Fibroblast of lung (primary cell): ENCODE measurements around the gene PNPLA7. TPM values are rescaled to one million over a fixed set of nuclear protein-coding genes. Genes with fewer than 3 reads are reported as not detected.

Source experiments
- DNase-seq, 2 donors: peaks; one replicate each; pipeline versions ENCODE4 v3.0.0 to v3.0.0-alpha.2; 2010; ENCODE audit warnings: low read depth in 2 of 2
- H2AFZ ChIP-seq: 2 replicates; pipeline ENCODE4 v1.5.1; 2012; ENCODE audit warnings: low read length, control low read depth, inconsistent platforms
- H3K27ac ChIP-seq: 2 replicates; pipeline ENCODE4 v1.5.1; 2011; ENCODE audit warnings: low read length, control low read depth; ENCODE audit not compliant: insufficient read depth
- H3K27me3 ChIP-seq: 2 replicates; pipeline ENCODE4 v1.5.1; 2011; ENCODE audit warnings: mild to moderate bottlenecking, low read length; ENCODE audit not compliant: control insufficient read depth, insufficient read depth
- H3K36me3 ChIP-seq: 2 replicates; pipeline ENCODE4 v1.5.1; 2011; ENCODE audit warnings: low read length; ENCODE audit not compliant: control insufficient read depth, insufficient read depth
- H3K4me1 ChIP-seq: 2 replicates; pipeline ENCODE4 v1.5.1; 2011; ENCODE audit warnings: low read length; ENCODE audit not compliant: control insufficient read depth, insufficient read depth; ENCODE audit errors: extremely low read depth
- H3K4me2 ChIP-seq: 2 replicates; pipeline ENCODE4 v1.5.1; 2011; ENCODE audit warnings: low read length, control low read depth; ENCODE audit not compliant: insufficient read depth; ENCODE audit errors: extremely low read depth
- H3K4me3 ChIP-seq, 4 experiments: fragments of 200-600 bp in 1 of 4; sonication (generic) in 1 of 4; replicated peaks in 1 of 4; 2 replicates each; pipeline ENCODE4 v1.5.1; 2011 to 2016; ENCODE audit warnings: low read length in 4 of 4, low read depth in 3 of 4, mild to moderate bottlenecking in 3 of 4, control low read depth in 2 of 4, inconsistent platforms in 1 of 4, mixed read lengths in 1 of 4; ENCODE audit not compliant: insufficient read depth in 1 of 4; ENCODE audit errors: control extremely low read depth in 1 of 4
- H3K79me2 ChIP-seq: 2 replicates; pipeline ENCODE4 v1.5.1; 2012; ENCODE audit warnings: mild to moderate bottlenecking, low read length, inconsistent platforms; ENCODE audit not compliant: control insufficient read depth, insufficient read depth
- H3K9ac ChIP-seq: 2 replicates; pipeline ENCODE4 v1.5.1; 2011; ENCODE audit warnings: mild to moderate bottlenecking, low read length, control low read depth; ENCODE audit not compliant: insufficient read depth
- H3K9me3 ChIP-seq: 2 replicates; pipeline ENCODE4 v1.5.1; 2012; ENCODE audit warnings: low read depth, low read length; ENCODE audit not compliant: control insufficient read depth, insufficient read depth
- H4K20me1 ChIP-seq: 2 replicates; pipeline ENCODE4 v1.5.1; 2011; ENCODE audit warnings: low read length; ENCODE audit not compliant: control insufficient read depth, insufficient read depth; ENCODE audit errors: extremely low read depth
- EZH2 ChIP-seq: IDR thresholded peaks from 2 replicates; pipeline ENCODE4 v1.5.1; 2012; ENCODE audit warnings: low read length, control low read depth, mild to moderate bottlenecking; ENCODE audit errors: missing control alignments
- polyA plus RNA-seq, 2 donors: library from polyadenylated mRNA; depleted of rRNA in 1 of 2; stranded (reverse) in 1 of 2; unstranded in 1 of 2; fragments of >200 nt; gene quantifications; 2 replicates each; pipeline ENCODE4 v1.2.1, GENCODE V29; 2011 to 2012; ENCODE audit warnings: missing spikeins in 1 of 2
- total RNA-seq: library from RNA; depleted of rRNA; stranded (reverse); fragments of >200 nt; gene quantifications from 2 replicates; pipeline ENCODE4 v1.2.1, GENCODE V29; 2014
- TF ChIP-seq, protein P1 (sequence below), 2 donors: IDR thresholded peaks in 1 of 2; conservative IDR thresholded peaks in 1 of 2; 1 replicate in 1 of 2; 2 replicates in 1 of 2; pipeline ENCODE4 v1.5.1; 2011 to 2012; ENCODE audit warnings: low read length in 2 of 2, control low read depth in 1 of 2, inconsistent platforms in 1 of 2, low read depth in 1 of 2, mild to moderate bottlenecking in 1 of 2

PNPLA7 gene
- total and polyA plus RNA-seq, 2 donors (not counting 1 experiment from before 2014, with no cell fraction given) = 0.23 to 3.0 TPM

GRCh38 chr9:137590123-137590468 is 39.9 kb upstream of the PNPLA7 start:
- H3K36me3 ChIP-seq = peaks cover 18% of the 10 kb centered on the region
- H3K27ac ChIP-seq = no peak overlapping the region
- peaks cover 18% of the 10 kb centered on the region for H3K79me2 ChIP-seq
- no peak for DNase-seq
- H4K20me1 ChIP-seq = no peaks in the 10 kb centered on the region
- TF ChIP-seq, protein P1, sequence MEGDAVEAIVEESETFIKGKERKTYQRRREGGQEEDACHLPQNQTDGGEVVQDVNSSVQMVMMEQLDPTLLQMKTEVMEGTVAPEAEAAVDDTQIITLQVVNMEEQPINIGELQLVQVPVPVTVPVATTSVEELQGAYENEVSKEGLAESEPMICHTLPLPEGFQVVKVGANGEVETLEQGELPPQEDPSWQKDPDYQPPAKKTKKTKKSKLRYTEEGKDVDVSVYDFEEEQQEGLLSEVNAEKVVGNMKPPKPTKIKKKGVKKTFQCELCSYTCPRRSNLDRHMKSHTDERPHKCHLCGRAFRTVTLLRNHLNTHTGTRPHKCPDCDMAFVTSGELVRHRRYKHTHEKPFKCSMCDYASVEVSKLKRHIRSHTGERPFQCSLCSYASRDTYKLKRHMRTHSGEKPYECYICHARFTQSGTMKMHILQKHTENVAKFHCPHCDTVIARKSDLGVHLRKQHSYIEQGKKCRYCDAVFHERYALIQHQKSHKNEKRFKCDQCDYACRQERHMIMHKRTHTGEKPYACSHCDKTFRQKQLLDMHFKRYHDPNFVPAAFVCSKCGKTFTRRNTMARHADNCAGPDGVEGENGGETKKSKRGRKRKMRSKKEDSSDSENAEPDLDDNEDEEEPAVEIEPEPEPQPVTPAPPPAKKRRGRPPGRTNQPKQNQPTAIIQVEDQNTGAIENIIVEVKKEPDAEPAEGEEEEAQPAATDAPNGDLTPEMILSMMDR (conservative IDR thresholded peaks at IDR 0.05 in 1 of 2, IDR thresholded peaks at IDR 0.05 in 1 of 2; ENCODE audit: low read depth in 1 of 2, low read length in 2 of 2) = no peak
- TF ChIP-seq EZH2 = no peak
- no peak overlapping the region for H2AFZ ChIP-seq
- H3K9ac ChIP-seq = peak overlapping the region; percentile 52
- no peak overlapping the region for H3K4me2 ChIP-seq
- no peaks in the 10 kb centered on the region for H3K27me3 ChIP-seq
- H3K4me3 ChIP-seq = peak overlapping the region in 2 of 4 experiments; percentile 71 to 74
- H3K9me3 ChIP-seq = no peaks in the 10 kb centered on the region
- H3K4me1 ChIP-seq = peaks cover 4% of the 10 kb centered on the region

DNA sequence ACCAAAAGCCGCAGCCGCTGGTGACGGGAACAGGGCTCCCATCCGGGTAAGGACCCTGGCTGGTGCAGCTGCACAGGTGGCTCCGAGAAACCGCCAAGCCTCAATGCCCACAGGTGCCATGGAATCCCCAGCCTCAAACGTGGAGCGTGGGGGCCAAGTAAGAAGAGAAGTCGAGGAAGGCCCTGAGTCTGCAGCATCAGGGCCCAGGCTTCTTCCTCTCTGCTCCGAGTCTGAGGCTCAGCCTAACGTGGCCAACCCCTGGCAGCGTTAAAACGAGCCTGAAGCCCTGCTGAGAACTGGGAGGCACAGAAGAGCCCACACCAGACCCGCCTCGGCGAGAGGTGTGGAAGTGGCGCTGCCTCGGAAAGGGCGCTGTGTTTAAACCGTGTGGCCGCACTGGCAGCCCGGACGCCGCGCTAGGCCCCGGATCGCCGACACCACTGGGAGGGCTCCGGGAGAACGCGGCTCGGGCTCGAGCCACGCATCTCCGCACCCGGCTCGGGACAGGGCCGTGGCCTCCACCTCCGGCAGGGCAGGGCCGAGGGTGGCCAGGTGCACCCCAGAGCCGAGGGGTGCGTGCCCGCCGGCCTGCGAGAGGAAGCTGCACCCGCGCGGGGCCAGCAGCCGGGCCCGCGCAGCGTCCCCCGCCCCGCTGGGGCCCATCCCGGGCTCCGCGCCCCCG is 39.4 kb upstream of the PNPLA7 start:
- Histone ChIP-seq H4K20me1 (no peaks in the 10 kb centered on the region), H3K36me3 (peaks cover 18% of the 10 kb centered on the region), H3K4me1 (peaks cover 4% of the 10 kb centered on the region), H3K9me3 (no peaks in the 10 kb centered on the region), H3K9ac (peak overlapping the region; percentile 77), H2AFZ (no peak overlapping the region), H3K4me2 (peak overlapping the region; percentile 99), H3K4me3 (peak overlapping the region; percentile 54 to 75 (median 72)), H3K27me3 (no peaks in the 10 kb centered on the region), H3K79me2 (peaks cover 18% of the 10 kb centered on the region), H3K27ac (peak overlapping the region; percentile 50)
- peak in 1 of 2 donors; percentile 20 for DNase-seq
- TF ChIP-seq EZH2 = no peak
- TF ChIP-seq, protein P1 (conservative IDR thresholded peaks at IDR 0.05 in 1 of 2, IDR thresholded peaks at IDR 0.05 in 1 of 2; ENCODE audit: low read depth in 1 of 2, low read length in 2 of 2) = no peak

DNA sequence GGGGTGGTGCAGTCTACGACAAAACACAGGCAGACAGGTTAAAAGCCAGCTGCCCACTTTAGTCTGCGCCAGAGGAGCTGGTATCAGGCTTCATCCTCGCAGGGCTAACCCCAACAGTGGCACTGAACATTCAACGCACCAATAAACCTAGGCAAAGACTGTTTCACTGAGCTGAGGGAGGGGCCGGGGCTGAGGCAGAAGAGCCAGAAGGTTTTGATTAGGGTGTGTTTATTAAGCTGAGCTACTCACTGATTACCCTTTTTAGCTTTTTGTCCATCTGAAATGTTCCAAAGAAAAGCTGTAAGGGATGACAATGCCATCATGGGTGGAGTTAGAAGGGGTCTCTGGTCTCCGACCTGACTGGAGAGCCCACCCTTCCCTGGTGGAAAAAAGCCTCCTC is 38.7 kb upstream of the PNPLA7 start:
- no peak for DNase-seq
- Histone ChIP-seq H3K27ac (no peak overlapping the region), H3K27me3 (no peaks in the 10 kb centered on the region), H3K9ac (no peak overlapping the region), H2AFZ (no peak overlapping the region), H3K4me2 (peak overlapping the region; percentile 99), H3K79me2 (peaks cover 18% of the 10 kb centered on the region), H3K4me1 (peaks cover 4% of the 10 kb centered on the region), H4K20me1 (no peaks in the 10 kb centered on the region), H3K4me3 (peak overlapping the region; percentile 54 to 75 (median 72)), H3K9me3 (no peaks in the 10 kb centered on the region), H3K36me3 (peaks cover 18% of the 10 kb centered on the region)
- TF ChIP-seq EZH2 = no peak
- TF ChIP-seq, protein P1 (conservative IDR thresholded peaks at IDR 0.05 in 1 of 2, IDR thresholded peaks at IDR 0.05 in 1 of 2; ENCODE audit: low read depth in 1 of 2, low read length in 2 of 2) = no peak
